LNCaP clone FGC (cell line): ENCODE results near the gene LPCAT1.

ENCODE experiments used
- DNase-seq: peaks from one replicate; pipeline ENCODE4 v3.0.0-alpha.2; 2011; ENCODE audit warnings: low read depth
- H3K4me3 ChIP-seq: 2 replicates; pipeline ENCODE4 v1.5.1; 2011; ENCODE audit warnings: mild to moderate bottlenecking, low read depth, low read length, control low read depth
- CTCF ChIP-seq: IDR thresholded peaks from 2 replicates; pipeline ENCODE4 v1.5.1; 2012; ENCODE audit warnings: mild to moderate bottlenecking; ENCODE audit not compliant: control insufficient read depth, insufficient read depth; ENCODE audit errors: extremely low read depth

The LPCAT1 gene

GRCh38 chr5:1470762-1471211 lies 53.0 kb downstream of the LPCAT1 start:
- TF ChIP-seq CTCF, result no peak
- no peak overlapping the region for H3K4me3 ChIP-seq
- DNase-seq, result no peak

GRCh38 chr5:1468629-1469527 lies 54.9 kb downstream of the LPCAT1 start:
- no peak for TF ChIP-seq CTCF
- no peak overlapping the region for H3K4me3 ChIP-seq
- no peak for DNase-seq

- H3K4me3 ChIP-seq, result no peak overlapping the region
- DNase-seq, result no peak
- peak; percentile 70 for TF ChIP-seq CTCF
Measured at GRCh38 chr5:1468247-1468612, 55.5 kb downstream of the LPCAT1 start.

GRCh38 chr5:1467341-1468246 lies 56.2 kb downstream of the LPCAT1 start:
- no peak overlapping the region for H3K4me3 ChIP-seq
- TF ChIP-seq CTCF, result no peak
- DNase-seq, result no peak

GRCh38 chr5:1466631-1467265 lies 57.0 kb downstream of the LPCAT1 start:
- no peak overlapping the region for H3K4me3 ChIP-seq
- DNase-seq, result no peak
- TF ChIP-seq CTCF, result no peak

GRCh38 chr5:1465966-1466471 lies 57.7 kb downstream of the LPCAT1 start:
- no peak overlapping the region for H3K4me3 ChIP-seq
- DNase-seq, result no peak
- no peak for TF ChIP-seq CTCF
